ENCODE results near the gene SLC6A1. TPM values are rescaled to one million over a fixed set of nuclear protein-coding genes. Genes with fewer than 3 reads are reported as not detected.

Gene SLC6A1
- total RNA-seq, 1 experiment from 2014 or later: not detected

- ChIA-PET RAD21 (ENCODE audit: low non-redundant PET in 1 of 2, low total read pairs in 2 of 2, uncharacterized antibody in 2 of 2, unreplicated experiment in 2 of 2) (no interaction called here), POLR2A (no interaction called here), CTCF (no interaction called here)
- H3K36me3 ChIP-seq (ENCODE audit: control insufficient read depth in 1 of 2, insufficient read depth in 2 of 2, low read length in 2 of 2): no peaks in the 10 kb centered on the region
- H3K4me2 ChIP-seq (ENCODE audit: low read length): no peak overlapping the region
- H3K79me2 ChIP-seq (ENCODE audit: insufficient read depth, low read length): no peaks in the 10 kb centered on the region
- no peaks in the 10 kb centered on the region for H4K20me1 ChIP-seq (ENCODE audit: insufficient read depth)
- TF ChIP-seq SIN3A (IDR thresholded peaks at IDR 0.05; ENCODE audit: low read depth): no peak
- TF ChIP-seq SP1 (IDR thresholded peaks at IDR 0.05; ENCODE audit: low read depth): no peak
- TF ChIP-seq CTCF (IDR thresholded peaks at IDR 0.05 in 2 of 3, conservative IDR thresholded peaks at IDR 0.05 in 1 of 3; ENCODE audit: borderline replicate concordance in 1 of 3, insufficient read depth in 1 of 3, low read depth in 2 of 3, low read length in 2 of 3): no peak
- TF ChIP-seq CBX3 (IDR thresholded peaks at IDR 0.05; ENCODE audit: low read depth): no peak
- TF ChIP-seq, protein P1, sequence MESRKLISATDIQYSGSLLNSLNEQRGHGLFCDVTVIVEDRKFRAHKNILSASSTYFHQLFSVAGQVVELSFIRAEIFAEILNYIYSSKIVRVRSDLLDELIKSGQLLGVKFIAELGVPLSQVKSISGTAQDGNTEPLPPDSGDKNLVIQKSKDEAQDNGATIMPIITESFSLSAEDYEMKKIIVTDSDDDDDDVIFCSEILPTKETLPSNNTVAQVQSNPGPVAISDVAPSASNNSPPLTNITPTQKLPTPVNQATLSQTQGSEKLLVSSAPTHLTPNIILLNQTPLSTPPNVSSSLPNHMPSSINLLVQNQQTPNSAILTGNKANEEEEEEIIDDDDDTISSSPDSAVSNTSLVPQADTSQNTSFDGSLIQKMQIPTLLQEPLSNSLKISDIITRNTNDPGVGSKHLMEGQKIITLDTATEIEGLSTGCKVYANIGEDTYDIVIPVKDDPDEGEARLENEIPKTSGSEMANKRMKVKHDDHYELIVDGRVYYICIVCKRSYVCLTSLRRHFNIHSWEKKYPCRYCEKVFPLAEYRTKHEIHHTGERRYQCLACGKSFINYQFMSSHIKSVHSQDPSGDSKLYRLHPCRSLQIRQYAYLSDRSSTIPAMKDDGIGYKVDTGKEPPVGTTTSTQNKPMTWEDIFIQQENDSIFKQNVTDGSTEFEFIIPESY (IDR thresholded peaks at IDR 0.05; ENCODE audit: extremely low read depth, insufficient replicate concordance, low read length): no peak
- TF ChIP-seq EZH2phosphoT487 (IDR thresholded peaks at IDR 0.05; ENCODE audit: borderline replicate concordance): no peak
- TF ChIP-seq POLR2AphosphoS5 (IDR thresholded peaks at IDR 0.05; ENCODE audit: low read depth, low read length): no peak
- TF ChIP-seq POLR2A (IDR thresholded peaks at IDR 0.05; ENCODE audit: borderline replicate concordance, extremely low read depth, insufficient read depth, insufficient read length): no peak
- TF ChIP-seq EGR1 (IDR thresholded peaks at IDR 0.05; ENCODE audit: low read depth): no peak
- TF ChIP-seq EZH2 (IDR thresholded peaks at IDR 0.05): no peak
- no peak for TF ChIP-seq JUND (IDR thresholded peaks at IDR 0.05)
- no peak for TF ChIP-seq SRF (IDR thresholded peaks at IDR 0.05; ENCODE audit: low read depth)
- no peak for TF ChIP-seq MAX (IDR thresholded peaks at IDR 0.05)
- TF ChIP-seq ATF3 (IDR thresholded peaks at IDR 0.05): no peak
- TF ChIP-seq FOSL1 (IDR thresholded peaks at IDR 0.05; ENCODE audit: low read depth): no peak
- no peak for TF ChIP-seq RAD21 (IDR thresholded peaks at IDR 0.05; ENCODE audit: low read depth)
- no peak for TF ChIP-seq ZFX (IDR thresholded peaks at IDR 0.05)
- no peak for TF ChIP-seq TCF7L2 (IDR thresholded peaks at IDR 0.05; ENCODE audit: borderline replicate concordance, extremely low read depth, insufficient read depth, insufficient read length)
- BruUV-seq (replicated peaks): no TSS peak
- peaks cover 64% of the 10 kb centered on the region for H3K27me3 ChIP-seq (ENCODE audit: insufficient read depth, low read length)
- no peak overlapping the region for H3K9ac ChIP-seq (ENCODE audit: low read length)
- H3K4me1 ChIP-seq (ENCODE audit: control insufficient read depth in 1 of 2, insufficient read depth in 2 of 2, low read length in 2 of 2): no peaks in the 10 kb centered on the region
- no peak overlapping the region for H2AFZ ChIP-seq (ENCODE audit: low read depth, low read length, poor library complexity, severe bottlenecking)
- H3K4me3 ChIP-seq (replicated peaks in 1 of 2; ENCODE audit: low read depth in 1 of 2, low read length in 2 of 2): no peak overlapping the region
- no peak overlapping the region for H3K27ac ChIP-seq (ENCODE audit: low read depth, low read length)
- DNase-seq (ENCODE audit: low read depth, low spot score) (no peak), ATAC-seq (no peak)
- no peaks in the 10 kb centered on the region for H3K9me3 ChIP-seq (ENCODE audit: control insufficient read depth in 1 of 2, insufficient read depth in 1 of 2, low read depth in 1 of 2, low read length in 2 of 2)
- no peaks in the 10 kb centered on the region for H3K9me2 ChIP-seq (ENCODE audit: insufficient read depth)
- intact Hi-C loops (cut with micrococcal nuclease): no loop called here
These were observed 3.5 kb upstream of the SLC6A1 start for GRCh38 chr3:10988991-10989484.

Data from HCT116 (cell line).